Neural crest cell (in vitro differentiated cells): ENCODE results near the gene ZNF414. TPM values are rescaled to one million over a fixed set of nuclear protein-coding genes. Genes with fewer than 3 reads are reported as not detected.
A peak's percentile ranks its signal among the peaks of the same experiment; 100 is the strongest.
"Not testable (repeated sequence)": the region's sequence is repeated elsewhere in the genome, so short reads cannot be mapped to it uniquely, and the experiment has no call there.

Experiments
- DNase-seq: peaks from one replicate; pipeline ENCODE4 v3.0.0; 2021; ENCODE audit warnings: low read depth, mixed read lengths, low spot score
- H3K27ac Mint-ChIP-seq: one replicate; pipeline ENCODE4 v1.8.0; 2021; ENCODE audit warnings: mild to moderate bottlenecking, mixed read lengths; ENCODE audit not compliant: unreplicated experiment
- H3K27me3 Mint-ChIP-seq: 2 replicates; pipeline ENCODE4 v1.8.0; 2021; ENCODE audit warnings: low read depth, mild to moderate bottlenecking, mixed read lengths
- H3K36me3 Mint-ChIP-seq: 2 replicates; pipeline ENCODE4 v1.8.0; 2021; ENCODE audit warnings: low read depth, mild to moderate bottlenecking, mixed read lengths
- H3K4me1 Mint-ChIP-seq: 2 replicates; pipeline ENCODE4 v1.8.0; 2021; ENCODE audit warnings: mixed read lengths
- H3K4me3 Mint-ChIP-seq: one replicate; pipeline ENCODE4 v1.8.0; 2021; ENCODE audit warnings: mild to moderate bottlenecking, mixed read lengths
- H3K9me3 Mint-ChIP-seq: 2 replicates; pipeline ENCODE4 v1.8.0; 2021; ENCODE audit warnings: mixed read lengths
- long read RNA-seq: library from polyadenylated mRNA; unstranded; transcript quantifications from one replicate; pipeline ENCODE4 v2.0.0, GENCODE V29; 2020
- total RNA-seq: library from RNA; stranded (reverse); gene quantifications from 2 replicates; pipeline ENCODE4 v1.2.1, GENCODE V29; 2021
- TF ChIP-seq, protein P1 (sequence below): fragments of 200-600 bp; sonication (generic); conservative IDR thresholded peaks from 2 replicates; pipeline ENCODE4 v1.5.0; 2021; ENCODE audit warnings: antibody characterized with exemption, mild to moderate bottlenecking

ZNF414 gene, protein sequence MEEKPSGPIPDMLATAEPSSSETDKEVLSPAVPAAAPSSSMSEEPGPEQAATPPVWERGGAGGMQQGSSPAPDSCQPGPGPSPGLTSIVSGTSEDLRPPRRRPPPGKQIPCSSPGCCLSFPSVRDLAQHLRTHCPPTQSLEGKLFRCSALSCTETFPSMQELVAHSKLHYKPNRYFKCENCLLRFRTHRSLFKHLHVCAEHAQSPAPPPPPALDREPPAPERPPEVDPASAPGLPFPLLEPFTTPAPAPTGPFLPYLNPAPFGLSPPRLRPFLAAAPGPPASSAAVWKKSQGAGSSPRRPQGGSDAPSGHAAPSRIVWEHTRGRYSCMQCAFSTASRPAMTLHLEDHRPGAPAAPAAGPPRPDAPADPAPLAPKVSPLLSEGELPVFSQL
- total RNA-seq: 31.1 and 31.8 TPM in 2 replicates
- long read RNA-seq: 0 reads

DNA sequence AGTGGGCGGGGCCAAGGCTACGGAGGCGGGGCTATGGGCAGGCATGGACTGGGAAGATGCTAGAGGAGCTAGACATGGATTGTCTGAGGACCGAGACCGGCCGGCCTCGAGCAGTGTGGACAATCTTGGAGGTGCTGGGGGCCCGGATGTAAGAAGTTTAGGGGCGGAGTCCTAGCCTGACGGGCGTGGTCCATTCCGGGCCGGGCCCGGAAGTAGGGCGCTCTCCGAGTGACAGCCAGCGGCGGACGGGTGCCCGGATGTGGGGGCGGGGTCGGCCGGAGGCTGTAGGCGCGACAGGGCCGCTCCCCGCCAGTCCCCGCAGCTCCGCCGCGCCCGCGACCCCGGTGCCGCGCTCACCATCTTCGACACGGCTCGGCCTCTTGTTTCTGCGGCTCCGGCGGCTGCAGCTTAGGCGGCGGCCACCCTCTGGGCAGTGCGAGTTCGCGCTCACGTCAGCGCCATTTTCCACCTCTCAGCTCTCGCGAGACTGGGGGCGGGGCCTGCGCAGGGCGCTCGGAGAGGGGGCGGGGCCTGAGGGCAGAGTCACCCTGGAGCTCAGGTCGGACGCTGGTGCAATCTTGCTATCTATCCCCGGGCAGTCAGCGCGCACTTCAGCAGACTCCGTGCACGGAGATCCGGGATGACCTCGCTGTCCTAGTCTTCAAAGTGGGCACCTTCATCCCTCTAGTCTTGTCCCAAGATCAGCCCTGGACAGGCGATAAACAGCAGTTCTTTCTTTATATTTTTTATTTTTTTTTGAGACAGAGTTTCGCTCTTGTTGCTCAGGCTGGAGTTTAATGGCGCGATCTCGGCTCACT is at the start of gene ZNF414:
ZNF414 (minus strand) TSS at position 481 of the 818 bp plus-strand sequence; CDS start at position 360, 121 bp downstream.
- H3K27ac Mint-ChIP-seq: peak within 1 kb of the TSS; percentile 100
- peaks cover 20% of the 10 kb centered on the region for H3K4me1 Mint-ChIP-seq
- H3K9me3 Mint-ChIP-seq: peaks cover 3% of the 10 kb centered on the region
- TF ChIP-seq, protein P1, sequence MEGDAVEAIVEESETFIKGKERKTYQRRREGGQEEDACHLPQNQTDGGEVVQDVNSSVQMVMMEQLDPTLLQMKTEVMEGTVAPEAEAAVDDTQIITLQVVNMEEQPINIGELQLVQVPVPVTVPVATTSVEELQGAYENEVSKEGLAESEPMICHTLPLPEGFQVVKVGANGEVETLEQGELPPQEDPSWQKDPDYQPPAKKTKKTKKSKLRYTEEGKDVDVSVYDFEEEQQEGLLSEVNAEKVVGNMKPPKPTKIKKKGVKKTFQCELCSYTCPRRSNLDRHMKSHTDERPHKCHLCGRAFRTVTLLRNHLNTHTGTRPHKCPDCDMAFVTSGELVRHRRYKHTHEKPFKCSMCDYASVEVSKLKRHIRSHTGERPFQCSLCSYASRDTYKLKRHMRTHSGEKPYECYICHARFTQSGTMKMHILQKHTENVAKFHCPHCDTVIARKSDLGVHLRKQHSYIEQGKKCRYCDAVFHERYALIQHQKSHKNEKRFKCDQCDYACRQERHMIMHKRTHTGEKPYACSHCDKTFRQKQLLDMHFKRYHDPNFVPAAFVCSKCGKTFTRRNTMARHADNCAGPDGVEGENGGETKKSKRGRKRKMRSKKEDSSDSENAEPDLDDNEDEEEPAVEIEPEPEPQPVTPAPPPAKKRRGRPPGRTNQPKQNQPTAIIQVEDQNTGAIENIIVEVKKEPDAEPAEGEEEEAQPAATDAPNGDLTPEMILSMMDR: no peak
- H3K27me3 Mint-ChIP-seq: peaks cover 5% of the 10 kb centered on the region
- peaks cover 3% of the 10 kb centered on the region for H3K36me3 Mint-ChIP-seq
- DNase-seq: peak; percentile 98
- H3K4me3 Mint-ChIP-seq: peak within 1 kb of the TSS; percentile 94

DNA sequence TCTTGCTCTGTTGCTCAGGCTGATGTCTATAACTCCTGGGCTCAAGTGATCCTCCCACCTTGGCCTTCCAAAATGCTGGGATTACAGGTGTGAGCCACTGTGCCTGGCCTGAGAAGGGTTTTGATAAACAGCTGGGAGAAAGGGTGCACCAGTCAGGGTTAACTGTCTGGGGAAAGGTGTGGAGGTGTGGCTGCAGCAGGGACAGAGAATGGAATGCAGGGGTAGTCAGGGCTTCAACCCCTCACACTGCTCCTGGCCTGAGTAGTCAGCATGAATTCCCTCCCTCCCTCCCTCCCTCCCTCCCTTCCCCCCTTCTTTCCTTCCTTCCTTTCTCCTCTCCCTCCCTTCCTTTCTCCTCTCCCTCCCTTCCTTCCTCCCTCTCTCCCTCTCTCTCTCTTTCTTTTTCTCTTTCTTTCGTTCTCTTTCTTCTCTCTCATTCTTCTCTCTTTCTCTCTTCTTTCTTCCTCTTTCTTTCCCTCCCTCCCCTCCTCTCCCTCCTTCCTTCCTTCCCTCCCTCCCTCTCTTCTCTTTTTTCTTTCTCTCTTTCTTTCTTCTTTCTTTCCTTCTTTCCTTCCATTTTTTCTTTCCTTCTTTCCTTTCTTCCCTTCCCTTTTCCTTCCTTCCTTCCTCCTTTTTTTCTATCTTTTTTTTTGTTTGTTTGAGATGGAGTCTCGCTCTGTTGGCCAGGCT is 47.3 kb upstream of the ZNF414 start:
- Mint-ChIP-seq H3K4me1 (peaks cover 10% of the 10 kb centered on the region), H3K4me3 (no peak overlapping the region), H3K27ac (no peak overlapping the region), H3K27me3 (no peaks in the 10 kb centered on the region), H3K9me3 (no peaks in the 10 kb centered on the region), H3K36me3 (no peaks in the 10 kb centered on the region)
- no peak for DNase-seq
- TF ChIP-seq, protein P1: no peak

DNA sequence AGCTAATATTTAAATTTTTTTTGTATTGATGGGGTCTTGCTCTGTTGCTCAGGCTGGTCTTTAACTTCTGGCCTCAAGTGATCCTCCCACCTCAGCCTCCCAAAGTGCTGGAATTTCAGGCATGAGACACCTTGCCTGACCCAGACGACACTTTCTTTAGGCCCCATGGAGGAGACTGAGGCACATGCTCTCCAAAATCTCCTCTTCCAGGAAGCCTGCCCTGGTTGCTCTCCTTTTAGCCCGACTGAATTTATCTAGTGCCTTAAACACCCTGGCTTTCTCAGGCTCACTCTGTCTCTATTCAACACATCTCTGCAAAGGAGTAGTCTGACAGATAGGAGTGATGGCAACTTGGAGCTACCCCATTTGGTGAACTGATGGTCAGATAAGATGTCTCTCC is 44.4 kb upstream of the ZNF414 start:
- Mint-ChIP-seq H3K36me3 (no peaks in the 10 kb centered on the region), H3K27ac (peak overlapping the region; percentile 13), H3K9me3 (no peaks in the 10 kb centered on the region), H3K4me1 (peaks cover 10% of the 10 kb centered on the region), H3K27me3 (no peaks in the 10 kb centered on the region), H3K4me3 (no peak overlapping the region)
- TF ChIP-seq, protein P1: no peak
- DNase-seq: no peak

DNA sequence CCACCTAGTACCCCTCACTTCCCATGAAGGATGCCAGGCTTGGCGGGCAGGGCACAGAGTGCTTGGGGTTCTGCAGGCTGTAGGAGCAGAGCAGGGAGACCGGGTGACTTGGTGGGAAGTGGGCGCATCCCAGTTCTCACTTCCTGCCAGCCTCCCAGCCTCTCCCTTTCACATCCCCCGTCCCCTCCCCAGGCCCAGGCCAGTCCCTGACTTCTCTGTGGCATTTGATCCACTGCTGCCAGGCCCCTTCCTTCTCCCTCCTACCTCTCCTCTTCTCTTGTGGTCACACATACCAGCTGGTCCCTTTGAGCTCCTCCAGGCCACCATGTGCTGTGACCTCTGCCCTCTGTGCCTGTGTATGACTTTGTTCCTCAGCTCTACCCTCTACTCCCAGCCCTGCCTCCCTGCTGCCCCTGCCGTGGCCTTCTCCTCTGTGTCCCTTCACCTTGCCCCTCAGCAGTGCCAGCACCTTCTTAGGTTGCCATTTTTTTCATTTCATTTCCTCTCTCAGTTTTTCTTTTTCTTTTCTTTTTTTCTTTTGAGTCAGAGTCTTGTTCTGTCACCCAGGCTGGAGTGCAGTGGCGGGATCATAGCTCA is 43.8 kb upstream of the ZNF414 start:
- peak overlapping the region; percentile 16 for H3K27ac Mint-ChIP-seq
- H3K36me3 Mint-ChIP-seq: no peaks in the 10 kb centered on the region
- TF ChIP-seq, protein P1: no peak
- DNase-seq: no peak
- H3K9me3 Mint-ChIP-seq: peaks cover under 1% of the 10 kb centered on the region
- no peak overlapping the region for H3K4me3 Mint-ChIP-seq
- H3K27me3 Mint-ChIP-seq: no peaks in the 10 kb centered on the region
- H3K4me1 Mint-ChIP-seq: peaks cover 15% of the 10 kb centered on the region

DNA sequence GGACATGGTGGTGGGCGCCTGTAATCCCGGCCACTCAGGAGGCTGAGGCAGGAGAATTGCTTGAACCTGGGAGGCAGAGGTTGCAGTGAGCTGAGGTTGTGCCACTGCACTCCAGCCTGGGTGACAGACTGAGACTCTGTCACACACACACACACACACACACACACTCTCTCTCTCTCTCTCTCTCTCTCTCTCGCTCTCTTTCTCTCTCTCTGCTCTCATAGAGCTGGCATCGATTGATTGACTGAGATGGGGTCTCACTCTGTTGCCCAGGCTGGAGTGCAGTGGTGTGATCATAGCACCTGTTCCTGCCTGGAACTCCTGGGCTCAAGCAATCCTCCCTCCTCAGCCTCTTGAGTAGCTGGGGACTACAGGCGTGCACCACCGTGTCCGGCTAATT is 39.8 kb upstream of the ZNF414 start:
- not testable (repeated sequence) for DNase-seq, H3K27ac Mint-ChIP-seq, H3K27me3 Mint-ChIP-seq, H3K36me3 Mint-ChIP-seq, H3K9me3 Mint-ChIP-seq, H3K4me3 Mint-ChIP-seq
- peaks cover 18% of the 10 kb centered on the region for H3K4me1 Mint-ChIP-seq
